NB4 (cell line): Measurements from ENCODE around the gene CNGA1.

ENCODE experiments used
- CTCF ChIP-seq: IDR thresholded peaks from one replicate; pipeline ENCODE4 v1.5.1; 2012; ENCODE audit warnings: low read depth, low read length
- MAX ChIP-seq: IDR thresholded peaks from 2 replicates; pipeline ENCODE4 v1.6.1; 2011; ENCODE audit warnings: low read depth, low read length

DNA sequence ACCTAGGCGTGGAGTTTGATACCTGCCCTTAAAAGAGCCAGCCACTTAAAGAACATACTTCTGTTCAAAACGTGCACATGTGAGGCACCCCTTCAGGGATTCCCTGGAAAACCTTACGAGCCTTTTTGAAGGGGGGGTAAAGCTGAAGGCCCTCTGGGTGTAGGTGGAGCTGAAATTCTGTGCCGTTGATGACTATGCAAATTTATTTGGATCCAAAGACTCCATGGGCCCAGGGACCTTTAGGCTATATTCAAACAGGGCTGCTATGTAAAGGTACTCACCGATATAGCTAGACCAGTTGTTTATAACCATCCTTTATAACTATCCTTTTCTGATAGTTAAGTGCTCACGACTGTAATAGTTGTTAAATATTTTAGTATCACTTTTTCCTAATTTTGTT is 61.8 kb downstream of the CNGA1 start:
- TF ChIP-seq CTCF (no peak), MAX (no peak)
